MM.1S (cell line): ENCODE measurements around the gene AP5B1.

Source experiments
- DNase-seq: peaks from one replicate; pipeline ENCODE4 v3.0.0-alpha.2; 2015
- H2AFZ ChIP-seq: fragments of 300-600 bp; sonication (generic); 2 replicates; pipeline ENCODE4 v1.6.0; 2016; ENCODE audit warnings: antibody characterized with exemption, low read length
- H3F3A ChIP-seq: fragments of 300-600 bp; sonication (generic); 2 replicates; pipeline ENCODE4 v1.6.1; 2016; ENCODE audit warnings: mild to moderate bottlenecking, antibody characterized with exemption, low read length, moderate library complexity, mixed read lengths; ENCODE audit not compliant: insufficient read depth
- H3K27ac ChIP-seq: fragments of 300-600 bp; sonication (generic); 2 replicates; pipeline ENCODE4 v1.5.1; 2016; ENCODE audit warnings: mild to moderate bottlenecking, low read length
- H3K27me3 ChIP-seq: fragments of 300-600 bp; sonication (generic); replicated peaks from 2 replicates; pipeline ENCODE4 v1.6.0; 2016; ENCODE audit warnings: low read length; ENCODE audit not compliant: insufficient read depth
- H3K36me3 ChIP-seq: fragments of 300-600 bp; sonication (generic); replicated peaks from 2 replicates; pipeline ENCODE4 v1.6.1; 2016; ENCODE audit warnings: mild to moderate bottlenecking, low read length, mixed read lengths; ENCODE audit not compliant: insufficient read depth
- H3K4me1 ChIP-seq: fragments of 300-600 bp; sonication (generic); 2 replicates; pipeline ENCODE4 v1.6.1; 2016; ENCODE audit warnings: low read length, mixed read lengths
- H3K4me2 ChIP-seq: fragments of 300-600 bp; sonication (generic); 2 replicates; pipeline ENCODE4 v1.6.0; 2016; ENCODE audit warnings: low read depth, low read length
- H3K4me3 ChIP-seq: fragments of 300-600 bp; sonication (generic); 2 replicates; pipeline ENCODE4 v1.5.1; 2016; ENCODE audit warnings: low read length, mixed read lengths
- H3K79me2 ChIP-seq: fragments of 300-600 bp; sonication (generic); 2 replicates; pipeline ENCODE4 v1.6.1; 2016; ENCODE audit warnings: mixed run types, low read length, mixed read lengths
- H3K9ac ChIP-seq: fragments of 300-600 bp; sonication (generic); 2 replicates; pipeline ENCODE4 v1.6.1; 2016; ENCODE audit warnings: low read length, mixed read lengths
- H3K9me2 ChIP-seq: fragments of 300-600 bp; sonication (generic); replicated peaks from 2 replicates; pipeline ENCODE4 v1.6.1; 2016; ENCODE audit warnings: mild to moderate bottlenecking, low read length, mixed read lengths; ENCODE audit not compliant: insufficient read depth
- H3K9me3 ChIP-seq: fragments of 300-600 bp; sonication (generic); replicated peaks from 2 replicates; pipeline ENCODE4 v1.6.1; 2016; ENCODE audit warnings: mild to moderate bottlenecking, low read length, mixed read lengths; ENCODE audit not compliant: insufficient read depth
- H4K20me1 ChIP-seq: fragments of 300-600 bp; sonication (generic); 2 replicates; pipeline ENCODE4 v1.6.1; 2016; ENCODE audit warnings: mild to moderate bottlenecking, low read length, moderate library complexity, mixed read lengths; ENCODE audit not compliant: insufficient read depth
- CTCF ChIP-seq: fragments of 300-600 bp; sonication (generic); IDR thresholded peaks from 2 replicates; pipeline ENCODE4 v1.5.1; 2016; ENCODE audit warnings: antibody characterized with exemption, low read length, mixed read lengths
- EZH2 ChIP-seq: fragments of 300-600 bp; sonication (generic); optimal IDR thresholded peaks from 2 replicates; pipeline ENCODE3; 2017; ENCODE audit warnings: low read depth, mild to moderate bottlenecking, antibody characterized with exemption, low read length, mixed read lengths
- EZH2phosphoT487 ChIP-seq: fragments of 300-600 bp; sonication (generic); IDR thresholded peaks from 2 replicates; pipeline ENCODE4 v1.6.1; 2018; ENCODE audit warnings: antibody characterized with exemption, low read length

Gene AP5B1

DNA sequence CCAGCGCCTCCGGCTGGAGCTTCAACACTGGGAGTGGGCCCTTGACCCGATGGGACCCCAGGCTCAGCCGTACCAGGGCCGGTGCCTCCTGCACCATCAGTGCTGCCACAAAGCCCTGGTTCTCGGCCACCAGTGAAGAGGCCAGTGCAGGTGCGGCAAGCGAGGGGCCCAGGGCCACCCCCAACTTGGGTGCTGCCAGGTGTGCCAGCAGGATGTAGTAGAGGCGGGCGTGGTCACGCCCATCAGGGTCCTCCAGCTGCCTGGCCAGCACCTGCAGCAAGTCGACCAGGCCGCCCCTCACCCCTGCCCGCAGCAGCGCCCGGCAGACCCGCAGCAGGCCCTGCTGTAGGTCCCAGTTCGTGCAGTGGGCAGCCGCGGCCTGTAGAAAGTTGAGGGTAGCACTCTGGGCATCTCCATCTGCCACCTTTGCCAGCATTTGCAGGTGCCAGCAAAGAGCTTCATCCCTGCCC, 2.3 kb downstream of the AP5B1 start:
- no peak overlapping the region for H3K4me3 ChIP-seq
- peaks cover 19% of the 10 kb centered on the region for H3F3A ChIP-seq
- peaks cover 20% of the 10 kb centered on the region for H3K4me1 ChIP-seq
- no peaks in the 10 kb centered on the region; the same call in 1 of the 2 replicates for H4K20me1 ChIP-seq
- H3K36me3 ChIP-seq = peaks cover 4% of the 10 kb centered on the region; the same call in 1 of the 2 replicates
- no peaks in the 10 kb centered on the region for H3K9me2 ChIP-seq
- no peak for TF ChIP-seq CTCF
- peaks cover 32% of the 10 kb centered on the region for H3K79me2 ChIP-seq
- H2AFZ ChIP-seq = no peak overlapping the region
- no peaks in the 10 kb centered on the region for H3K9me3 ChIP-seq
- H3K9ac ChIP-seq = no peak overlapping the region
- no peak overlapping the region for H3K4me2 ChIP-seq
- no peak overlapping the region for H3K27ac ChIP-seq
- DNase-seq = no peak
- no peaks in the 10 kb centered on the region for H3K27me3 ChIP-seq

- Histone ChIP-seq H3K27ac (no peak overlapping the region), H2AFZ (no peak overlapping the region), H3K9ac (no peak overlapping the region)
These were observed 2.9 kb downstream of the AP5B1 start for GRCh38 chr11:65777821-65778361.

DNA sequence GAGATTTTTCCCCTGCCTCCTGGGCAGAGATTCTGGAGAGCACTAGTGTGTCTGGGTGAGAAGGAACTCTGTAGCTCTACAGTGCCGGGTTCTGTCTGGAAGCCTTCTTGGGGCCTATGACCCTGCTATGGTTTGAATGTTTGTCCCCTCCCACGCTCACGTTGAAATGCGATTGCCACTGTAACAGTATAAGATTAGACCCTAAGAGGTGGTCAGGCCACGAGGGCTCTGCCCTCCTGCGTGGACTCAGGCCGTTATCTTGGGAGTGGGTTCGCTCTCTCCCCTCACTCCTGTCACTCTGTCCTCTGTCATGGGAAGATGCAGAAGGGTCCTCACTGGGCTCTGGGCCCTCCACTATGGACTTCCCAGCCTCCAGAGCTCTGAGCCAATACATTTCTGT, 3.5 kb downstream of the AP5B1 start:
- DNase-seq = no peak
- no peaks in the 10 kb centered on the region for H3K9me3 ChIP-seq
- peaks cover 9% of the 10 kb centered on the region; the same call in 1 of the 2 replicates for H3K4me1 ChIP-seq
- no peak overlapping the region for H2AFZ ChIP-seq
- TF ChIP-seq EZH2 = no peak
- no peak for TF ChIP-seq EZH2phosphoT487
- no peaks in the 10 kb centered on the region for H3K9me2 ChIP-seq
- no peak overlapping the region for H3K27ac ChIP-seq
- H3K4me2 ChIP-seq = no peak overlapping the region
- no peak overlapping the region for H3K4me3 ChIP-seq
- H3K27me3 ChIP-seq = no peaks in the 10 kb centered on the region
- H4K20me1 ChIP-seq = no peaks in the 10 kb centered on the region; the same call in 1 of the 2 replicates
- H3K79me2 ChIP-seq = peaks cover 32% of the 10 kb centered on the region
- H3K36me3 ChIP-seq = peaks cover 4% of the 10 kb centered on the region; the same call in 1 of the 2 replicates
- H3F3A ChIP-seq = peaks cover 9% of the 10 kb centered on the region
- no peak overlapping the region for H3K9ac ChIP-seq

More at GRCh38 chr11:65777821-65778361, 2.9 kb downstream of the AP5B1 start:
- Histone ChIP-seq H4K20me1 (no peaks in the 10 kb centered on the region; the same call in 1 of the 2 replicates), H3K79me2 (peaks cover 32% of the 10 kb centered on the region), H3K9me3 (no peaks in the 10 kb centered on the region), H3F3A (peaks cover 15% of the 10 kb centered on the region), H3K36me3 (peaks cover 4% of the 10 kb centered on the region; the same call in 1 of the 2 replicates), H3K4me3 (no peak overlapping the region), H3K9me2 (no peaks in the 10 kb centered on the region), H3K4me2 (no peak overlapping the region), H3K27me3 (no peaks in the 10 kb centered on the region), H3K4me1 (peaks cover 15% of the 10 kb centered on the region)
- no peak for DNase-seq
- TF ChIP-seq CTCF = no peak
- no peak for TF ChIP-seq EZH2phosphoT487
- TF ChIP-seq EZH2 = no peak

GRCh38 chr11:65776710-65777141, 4.0 kb downstream of the AP5B1 start:
- Histone ChIP-seq H3K4me3 (no peak overlapping the region), H3K79me2 (peaks cover 32% of the 10 kb centered on the region), H3K27me3 (no peaks in the 10 kb centered on the region), H3K9ac (no peak overlapping the region), H3K9me2 (no peaks in the 10 kb centered on the region), H2AFZ (no peak overlapping the region), H3K4me2 (no peak overlapping the region), H3K36me3 (peaks cover 4% of the 10 kb centered on the region; the same call in 1 of the 2 replicates), H4K20me1 (no peaks in the 10 kb centered on the region; the same call in 1 of the 2 replicates), H3K9me3 (no peaks in the 10 kb centered on the region), H3F3A (peaks cover 3% of the 10 kb centered on the region; the same call in 1 of the 2 replicates), H3K4me1 (peaks cover 4% of the 10 kb centered on the region; the same call in 1 of the 2 replicates), H3K27ac (no peak overlapping the region)
- TF ChIP-seq EZH2phosphoT487 (no peak), EZH2 (no peak), CTCF (no peak)
- DNase-seq = no peak
